IPS-15b (cell line): ENCODE results near the gene SSR1.
"Not testable (repeated sequence)": the region's sequence is repeated elsewhere in the genome, so short reads cannot be mapped to it uniquely, and the experiment has no call there.

ENCODE experiments used
- H3K27me3 ChIP-seq: one replicate; pipeline ENCODE4 v1.6.1; 2013; ENCODE audit warnings: low read length; ENCODE audit not compliant: control insufficient read depth, insufficient read depth
- H3K36me3 ChIP-seq: one replicate; pipeline ENCODE4 v1.6.1; 2013; ENCODE audit warnings: low read length; ENCODE audit not compliant: control insufficient read depth, insufficient read depth
- H3K4me1 ChIP-seq: one replicate; pipeline ENCODE4 v1.6.1; 2013; ENCODE audit warnings: mild to moderate bottlenecking, low read length; ENCODE audit not compliant: control insufficient read depth, insufficient read depth
- H3K4me3 ChIP-seq: one replicate; pipeline ENCODE4 v1.5.1; 2013; ENCODE audit warnings: low read depth, low read length
- H3K9ac ChIP-seq: one replicate; pipeline ENCODE4 v1.6.1; 2013; ENCODE audit warnings: low read depth, mild to moderate bottlenecking, low read length
- H3K9me3 ChIP-seq: one replicate; pipeline ENCODE4 v1.6.1; 2013; ENCODE audit warnings: mild to moderate bottlenecking, low read length; ENCODE audit not compliant: control insufficient read depth, insufficient read depth

Gene SSR1

GRCh38 chr6:7270320-7271204 is 42.4 kb downstream of the SSR1 start:
- Histone ChIP-seq H3K9me3 (no peaks in the 10 kb centered on the region), H3K27me3 (no peaks in the 10 kb centered on the region), H3K36me3 (no peaks in the 10 kb centered on the region), H3K9ac (no peak overlapping the region), H3K4me3 (no peak overlapping the region), H3K4me1 (no peaks in the 10 kb centered on the region)

- no peaks in the 10 kb centered on the region for H3K27me3 ChIP-seq
- no peak overlapping the region for H3K4me3 ChIP-seq
- H3K4me1 ChIP-seq = no peaks in the 10 kb centered on the region
- H3K9ac ChIP-seq = no peak overlapping the region
- H3K36me3 ChIP-seq = no peaks in the 10 kb centered on the region
- no peaks in the 10 kb centered on the region for H3K9me3 ChIP-seq
Observed at GRCh38 chr6:7269816-7270215, 43.2 kb downstream of the SSR1 start.

GRCh38 chr6:7268816-7269555 is 44.0 kb downstream of the SSR1 start:
- Histone ChIP-seq H3K9me3 (no peaks in the 10 kb centered on the region), H3K9ac (no peak overlapping the region), H3K4me1 (no peaks in the 10 kb centered on the region), H3K4me3 (no peak overlapping the region), H3K36me3 (no peaks in the 10 kb centered on the region), H3K27me3 (no peaks in the 10 kb centered on the region)

GRCh38 chr6:7268362-7268761 is 44.6 kb downstream of the SSR1 start:
- Histone ChIP-seq H3K27me3 (no peaks in the 10 kb centered on the region), H3K4me1 (no peaks in the 10 kb centered on the region), H3K4me3 (no peak overlapping the region), H3K9ac (no peak overlapping the region), H3K9me3 (no peaks in the 10 kb centered on the region), H3K36me3 (no peaks in the 10 kb centered on the region)

- peak overlapping the region; percentile 24 for H3K9ac ChIP-seq
- no peaks in the 10 kb centered on the region for H3K4me1 ChIP-seq
- no peaks in the 10 kb centered on the region for H3K27me3 ChIP-seq
- H3K36me3 ChIP-seq = no peaks in the 10 kb centered on the region
- H3K4me3 ChIP-seq = no peak overlapping the region
- H3K9me3 ChIP-seq = no peaks in the 10 kb centered on the region
Observed at GRCh38 chr6:7267466-7268091, 45.4 kb downstream of the SSR1 start.

- Histone ChIP-seq H3K27me3 (no peaks in the 10 kb centered on the region), H3K36me3 (no peaks in the 10 kb centered on the region), H3K4me1 (no peaks in the 10 kb centered on the region), H3K9ac (no peak overlapping the region), H3K4me3 (no peak overlapping the region), H3K9me3 (no peaks in the 10 kb centered on the region)
Observed at GRCh38 chr6:7267071-7267465, 45.9 kb downstream of the SSR1 start.

- H3K27me3 ChIP-seq, H3K9me3 ChIP-seq, H3K36me3 ChIP-seq, H3K9ac ChIP-seq, H3K4me3 ChIP-seq, H3K4me1 ChIP-seq: not testable (repeated sequence)
Observed at GRCh38 chr6:7265385-7265726, 47.6 kb downstream of the SSR1 start.

GRCh38 chr6:7264686-7265384 is 48.2 kb downstream of the SSR1 start:
- Histone ChIP-seq H3K4me1 (peaks cover 5% of the 10 kb centered on the region), H3K9ac (no peak overlapping the region), H3K4me3 (no peak overlapping the region), H3K27me3 (no peaks in the 10 kb centered on the region), H3K36me3 (no peaks in the 10 kb centered on the region), H3K9me3 (no peaks in the 10 kb centered on the region)

GRCh38 chr6:7264041-7264440 is 49.0 kb downstream of the SSR1 start:
- Histone ChIP-seq H3K9me3 (no peaks in the 10 kb centered on the region), H3K36me3 (no peaks in the 10 kb centered on the region), H3K4me3 (no peak overlapping the region), H3K9ac (no peak overlapping the region), H3K4me1 (peaks cover 5% of the 10 kb centered on the region), H3K27me3 (no peaks in the 10 kb centered on the region)

- not testable (repeated sequence) for H3K9me3 ChIP-seq, H3K4me3 ChIP-seq, H3K36me3 ChIP-seq, H3K4me1 ChIP-seq, H3K27me3 ChIP-seq, H3K9ac ChIP-seq
Observed at GRCh38 chr6:7263519-7263805, 49.5 kb downstream of the SSR1 start.

- Histone ChIP-seq H3K4me3 (no peak overlapping the region), H3K36me3 (no peaks in the 10 kb centered on the region), H3K9ac (no peak overlapping the region), H3K9me3 (no peaks in the 10 kb centered on the region), H3K4me1 (peaks cover 5% of the 10 kb centered on the region), H3K27me3 (no peaks in the 10 kb centered on the region)
Observed at GRCh38 chr6:7262746-7263518, 50.1 kb downstream of the SSR1 start.
